LNCaP clone FGC (cell line): ENCODE data around the gene RNH1.

Experiments used
- DNase-seq: peaks from one replicate; pipeline ENCODE4 v3.0.0-alpha.2; 2011; ENCODE audit warnings: low read depth
- H3K4me3 ChIP-seq: 2 replicates; pipeline ENCODE4 v1.5.1; 2011; ENCODE audit warnings: mild to moderate bottlenecking, low read depth, low read length, control low read depth
- TF ChIP-seq, protein P1 (sequence below): IDR thresholded peaks from 2 replicates; pipeline ENCODE4 v1.5.1; 2012; ENCODE audit warnings: mild to moderate bottlenecking; ENCODE audit not compliant: control insufficient read depth, insufficient read depth; ENCODE audit errors: extremely low read depth

RNH1 gene

DNA sequence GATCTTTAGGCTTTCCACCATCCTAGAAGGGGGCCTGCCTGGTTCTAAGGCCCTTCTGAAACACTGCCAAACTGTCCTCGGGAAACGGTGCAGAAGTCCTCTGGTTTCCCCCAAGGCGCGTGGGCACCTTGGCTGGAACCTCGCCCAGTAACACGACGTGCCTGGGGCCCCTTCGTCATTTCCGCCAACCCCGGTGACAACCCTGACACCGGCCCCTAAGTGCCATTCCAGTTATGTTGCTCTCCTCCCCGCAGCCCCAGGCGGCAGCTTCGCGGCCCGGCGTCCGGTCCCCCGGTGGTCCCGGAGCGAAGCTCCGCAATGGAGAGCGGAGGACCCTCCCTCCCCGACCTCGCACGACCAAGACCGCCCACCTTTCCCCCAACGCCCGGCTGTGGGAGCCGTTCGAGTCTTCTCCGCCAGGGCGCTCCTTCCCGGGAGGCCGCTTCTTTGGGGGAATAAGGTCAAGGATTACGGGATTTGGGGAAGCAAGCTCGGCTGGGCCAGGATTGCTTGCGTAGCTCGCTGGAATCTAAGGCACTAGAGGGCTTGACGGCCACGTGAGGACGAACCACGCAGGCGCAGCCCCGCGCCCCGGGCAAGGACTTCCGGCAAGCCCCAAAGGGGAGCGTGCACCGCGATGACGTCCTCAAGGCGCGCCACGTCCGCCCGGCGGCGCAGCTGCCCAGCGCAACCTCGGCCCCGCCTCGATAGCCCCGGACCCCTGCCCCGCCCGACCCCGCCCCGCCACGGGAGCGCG lies 626 bp downstream of the RNH1 start:
- DNase-seq = peak; percentile 89
- TF ChIP-seq, protein P1, sequence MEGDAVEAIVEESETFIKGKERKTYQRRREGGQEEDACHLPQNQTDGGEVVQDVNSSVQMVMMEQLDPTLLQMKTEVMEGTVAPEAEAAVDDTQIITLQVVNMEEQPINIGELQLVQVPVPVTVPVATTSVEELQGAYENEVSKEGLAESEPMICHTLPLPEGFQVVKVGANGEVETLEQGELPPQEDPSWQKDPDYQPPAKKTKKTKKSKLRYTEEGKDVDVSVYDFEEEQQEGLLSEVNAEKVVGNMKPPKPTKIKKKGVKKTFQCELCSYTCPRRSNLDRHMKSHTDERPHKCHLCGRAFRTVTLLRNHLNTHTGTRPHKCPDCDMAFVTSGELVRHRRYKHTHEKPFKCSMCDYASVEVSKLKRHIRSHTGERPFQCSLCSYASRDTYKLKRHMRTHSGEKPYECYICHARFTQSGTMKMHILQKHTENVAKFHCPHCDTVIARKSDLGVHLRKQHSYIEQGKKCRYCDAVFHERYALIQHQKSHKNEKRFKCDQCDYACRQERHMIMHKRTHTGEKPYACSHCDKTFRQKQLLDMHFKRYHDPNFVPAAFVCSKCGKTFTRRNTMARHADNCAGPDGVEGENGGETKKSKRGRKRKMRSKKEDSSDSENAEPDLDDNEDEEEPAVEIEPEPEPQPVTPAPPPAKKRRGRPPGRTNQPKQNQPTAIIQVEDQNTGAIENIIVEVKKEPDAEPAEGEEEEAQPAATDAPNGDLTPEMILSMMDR = no peak
- peak overlapping the region; percentile 82 for H3K4me3 ChIP-seq

DNA sequence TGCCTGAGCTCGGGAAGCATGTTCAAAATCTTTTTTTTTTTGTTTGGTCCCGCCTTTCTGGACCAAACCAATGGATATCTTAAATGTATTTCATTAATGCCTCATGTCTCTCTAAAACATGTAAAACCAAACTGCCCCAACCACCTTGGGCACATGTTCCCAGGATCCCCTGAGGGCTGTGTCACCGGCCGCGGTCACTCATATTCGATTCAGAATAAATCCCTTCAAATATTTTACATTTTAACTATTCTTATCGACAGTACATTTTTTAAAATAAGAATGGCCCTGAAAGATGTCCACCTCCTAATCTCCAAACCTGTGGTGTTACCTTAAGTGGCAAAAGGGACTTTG lies 2.1 kb downstream of the RNH1 start:
- TF ChIP-seq, protein P1 = no peak
- no peak for DNase-seq
- peak overlapping the region; percentile 82 for H3K4me3 ChIP-seq

DNA sequence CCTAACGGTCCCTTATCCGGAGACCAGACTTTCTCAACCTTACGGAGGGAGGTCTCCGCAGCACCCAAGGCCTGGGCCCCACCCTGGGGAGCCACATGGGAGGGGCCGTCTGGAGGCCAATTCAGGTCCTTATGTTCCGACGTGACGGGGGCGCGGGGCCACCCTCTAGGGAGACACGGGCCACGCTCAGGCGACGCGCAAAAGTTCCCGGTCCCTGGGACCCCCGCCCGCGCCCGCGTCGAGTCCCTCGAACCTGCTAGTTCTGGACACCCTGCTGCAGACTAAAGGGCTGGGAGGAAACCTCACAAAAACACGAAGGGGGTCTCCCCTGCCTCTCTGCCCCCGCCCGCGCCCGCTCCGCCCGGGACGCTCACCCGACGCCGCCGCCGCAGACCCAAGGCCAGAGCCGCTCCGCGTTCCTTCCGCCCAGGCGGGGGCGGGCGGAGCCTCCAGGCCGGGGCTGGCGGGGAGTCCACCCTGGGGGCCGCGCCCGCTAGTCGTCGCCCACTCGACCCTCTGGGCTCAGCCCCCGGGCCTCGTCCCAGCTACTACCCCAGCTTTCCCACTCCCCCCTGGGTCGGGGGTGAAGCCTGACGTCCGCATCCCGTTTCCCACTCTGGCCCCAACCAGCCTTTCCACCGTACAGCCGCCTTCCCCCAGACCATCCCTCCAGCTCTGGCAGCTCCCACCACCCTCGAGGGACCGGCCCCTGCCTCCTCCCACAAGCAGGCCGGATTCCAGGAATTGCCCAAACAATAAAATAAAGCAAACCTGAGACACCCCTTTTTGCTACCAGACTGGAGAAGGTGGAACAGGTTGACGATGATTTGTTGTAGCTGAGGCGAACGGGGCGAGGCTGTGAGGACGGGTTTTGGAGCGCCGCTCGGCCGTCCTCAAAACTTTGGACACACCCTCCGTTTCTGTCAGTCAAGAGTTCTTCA lies 2.7 kb downstream of the RNH1 start:
- no peak for DNase-seq
- TF ChIP-seq, protein P1 = no peak
- H3K4me3 ChIP-seq = 0 out of 2 replicates have a peak overlapping the region, but pooled peaks have one; percentile 82

DNA sequence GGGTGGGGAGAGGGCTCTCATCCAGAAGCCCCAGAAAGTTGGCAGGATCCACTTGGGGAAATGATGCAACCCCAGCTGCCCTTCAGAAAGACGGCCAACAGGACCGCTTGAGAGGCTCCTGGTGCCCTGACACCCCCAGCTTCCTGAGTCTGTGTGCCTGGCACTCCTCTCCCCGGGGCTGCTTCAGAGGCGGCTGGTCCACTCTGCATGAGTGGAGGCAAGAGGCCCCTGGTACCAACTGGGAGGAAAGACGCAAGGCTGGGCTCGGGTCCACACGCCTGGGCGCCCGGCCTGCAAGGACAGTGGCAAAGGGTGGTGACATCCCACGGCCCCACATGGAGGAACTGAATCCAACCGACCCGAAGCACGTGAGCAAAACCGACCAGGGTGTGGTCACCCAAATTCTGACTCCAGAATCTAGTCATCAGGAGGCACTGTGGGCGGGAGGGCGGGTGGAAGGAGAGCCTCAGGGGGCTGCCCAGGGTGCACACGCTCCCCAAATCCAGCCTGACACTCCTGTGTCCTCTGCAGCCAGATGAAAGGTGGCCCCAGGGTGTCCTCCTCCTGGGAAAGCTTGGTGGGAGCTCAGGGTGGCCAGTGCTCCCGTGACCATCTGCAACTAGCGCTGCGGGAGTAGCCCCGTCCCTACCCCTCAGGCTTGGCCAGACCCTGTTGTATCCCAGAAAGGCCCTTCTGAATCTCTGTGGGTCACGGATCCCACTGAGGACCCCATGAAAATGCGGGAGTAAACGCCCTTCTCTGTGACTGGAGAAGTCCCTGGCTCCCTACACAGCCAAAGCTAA lies 3.7 kb downstream of the RNH1 start:
- TF ChIP-seq, protein P1 = no peak
- no peak overlapping the region for H3K4me3 ChIP-seq

DNA sequence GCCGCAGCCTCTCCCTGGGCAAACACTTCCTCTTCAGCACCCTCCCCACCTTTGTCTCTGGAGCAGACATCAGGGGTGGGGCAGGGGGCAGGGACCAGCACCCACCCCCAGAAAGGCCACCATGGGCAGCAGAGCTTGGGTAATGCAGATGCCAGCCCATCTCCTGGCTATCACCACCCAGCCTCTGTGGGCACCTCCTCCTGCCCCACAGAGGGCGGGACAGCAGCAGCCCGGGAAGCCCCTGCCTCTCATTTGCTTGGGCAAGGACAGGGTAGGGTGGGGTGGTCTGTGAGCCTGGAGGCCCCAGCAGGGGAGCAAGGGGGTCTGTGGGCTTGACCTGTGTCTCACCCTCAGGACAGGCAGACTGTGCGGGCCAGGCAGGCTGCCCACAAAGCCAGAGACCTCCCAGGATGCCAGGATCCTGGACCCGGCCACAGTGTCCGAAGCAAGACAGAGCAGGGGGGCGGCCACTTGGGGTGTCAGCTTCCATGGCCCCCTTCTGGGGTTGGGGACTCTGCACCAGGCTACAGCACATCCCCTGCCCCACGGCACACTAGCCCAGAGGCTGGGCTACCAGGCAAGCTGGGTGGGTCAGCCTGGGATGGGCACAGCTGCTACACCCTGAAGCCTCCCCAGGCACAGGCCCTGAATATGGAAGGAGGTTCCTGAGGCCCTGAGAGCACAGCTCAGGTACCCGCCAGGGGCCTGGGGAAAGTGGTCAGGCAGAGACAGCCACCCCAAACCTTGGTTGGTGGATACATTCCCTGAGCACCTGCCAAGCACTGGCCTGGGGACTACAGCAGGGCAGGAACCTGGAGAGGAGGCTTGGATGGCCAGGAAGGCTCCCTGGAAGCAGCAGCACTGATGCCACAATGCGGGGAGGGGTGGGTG lies 4.5 kb downstream of the RNH1 start:
- no peak for DNase-seq
- TF ChIP-seq, protein P1 = no peak
- no peak overlapping the region for H3K4me3 ChIP-seq

More for the DNA sequence above, 3.7 kb downstream of the RNH1 start:
- no peak for DNase-seq
